Measurements from ENCODE around the gene MYO6.

MYO6 gene

GRCh38 chr6:75751443-75751842 lies 2.4 kb downstream of the MYO6 start:
- no peak overlapping the region for H3K4me3 ChIP-seq (ENCODE audit: low read depth, low read length)
- TF ChIP-seq CTCF (IDR thresholded peaks at IDR 0.05; ENCODE audit: insufficient read depth, low read length, missing control alignments) = no peak
- no peak for DNase-seq (ENCODE audit: low read depth, low spot score)
- CTCF ChIA-PET = no interaction called here
- POLR2A ChIA-PET = no interaction called here

GRCh38 chr6:75752365-75752764 lies 3.3 kb downstream of the MYO6 start:
- CTCF ChIA-PET = no interaction called here
- no peak overlapping the region for H3K4me3 ChIP-seq (ENCODE audit: low read depth, low read length)
- POLR2A ChIA-PET = no interaction called here
- no peak for TF ChIP-seq CTCF (IDR thresholded peaks at IDR 0.05; ENCODE audit: insufficient read depth, low read length, missing control alignments)
- DNase-seq (ENCODE audit: low read depth, low spot score) = no peak

GRCh38 chr6:75755704-75756103 lies 6.7 kb downstream of the MYO6 start:
- ChIA-PET CTCF (no interaction called here), POLR2A (no interaction called here)
- no peak for TF ChIP-seq CTCF (IDR thresholded peaks at IDR 0.05; ENCODE audit: insufficient read depth, low read length, missing control alignments)
- DNase-seq (ENCODE audit: low read depth, low spot score) = no peak
- no peak overlapping the region for H3K4me3 ChIP-seq (ENCODE audit: low read depth, low read length)

- TF ChIP-seq CTCF (IDR thresholded peaks at IDR 0.05; ENCODE audit: insufficient read depth, low read length, missing control alignments) = no peak
- ChIA-PET CTCF (no interaction called here), POLR2A (interaction anchor here (0.6 kb wide), 1 partner anchor 8 kb away, joined by 3 read pairs; no protein-coding TSS in a partner anchor)
- H3K4me3 ChIP-seq (ENCODE audit: low read depth, low read length) = no peak overlapping the region
- no peak for DNase-seq (ENCODE audit: low read depth, low spot score)
Measured at GRCh38 chr6:75757295-75757694, 8.3 kb downstream of the MYO6 start.

- no peak for DNase-seq (ENCODE audit: low read depth, low spot score)
- POLR2A ChIA-PET = no interaction called here
- CTCF ChIA-PET = no interaction called here
- H3K4me3 ChIP-seq (ENCODE audit: low read depth, low read length) = no peak overlapping the region
- no peak for TF ChIP-seq CTCF (IDR thresholded peaks at IDR 0.05; ENCODE audit: insufficient read depth, low read length, missing control alignments)
Measured at GRCh38 chr6:75758061-75758460, 9.0 kb downstream of the MYO6 start.

GRCh38 chr6:75759207-75759606 lies 10.2 kb downstream of the MYO6 start:
- no peak for TF ChIP-seq CTCF (IDR thresholded peaks at IDR 0.05; ENCODE audit: insufficient read depth, low read length, missing control alignments)
- no peak overlapping the region for H3K4me3 ChIP-seq (ENCODE audit: low read depth, low read length)
- POLR2A ChIA-PET = no interaction called here
- no peak for DNase-seq (ENCODE audit: low read depth, low spot score)
- CTCF ChIA-PET = no interaction called here
